ENCODE data around the gene SORL1-AS1.

SORL1-AS1 gene

GRCh38 chr11:121439337-121439736 lies 13.4 kb downstream of the SORL1-AS1 start:
- H3K27ac ChIP-seq (ENCODE audit: insufficient read depth, low read length) = no peak overlapping the region
- dilution Hi-C loops (cut with HindIII; ENCODE audit: low sequenced_read_pairs, unreplicated experiment) = no loop called here
- no peak overlapping the region for H3K23ac ChIP-seq (ENCODE audit: low read depth, low read length)
- peaks cover 27% of the 10 kb centered on the region for H3K27me3 ChIP-seq (ENCODE audit: control insufficient read depth, insufficient read depth, low read length)
- no peaks in the 10 kb centered on the region for H3K9me1 ChIP-seq (ENCODE audit: insufficient read depth, low read length)
- no peak overlapping the region for H3K56ac ChIP-seq (ENCODE audit: extremely low read depth, insufficient read depth, low read length)
- in situ Hi-C loops (cut with MboI; ENCODE audit: low sequenced_read_pairs) = no loop called here
- H3K9ac ChIP-seq (ENCODE audit: low read depth, low read length) = no peak overlapping the region
- H4K8ac ChIP-seq (ENCODE audit: low read depth in 2 of 2, low read length in 2 of 2) = no peak overlapping the region
- ChIA-PET CTCF (no interaction called here), POLR2A (ENCODE audit: unreplicated experiment) (no interaction called here)
- TF ChIP-seq SMC3 (IDR thresholded peaks at IDR 0.05; ENCODE audit: low read depth, low read length) (no peak), RCOR1 (IDR thresholded peaks at IDR 0.05; ENCODE audit: insufficient replicate concordance, low read length) (no peak), NFE2L2 (IDR thresholded peaks at IDR 0.05; ENCODE audit: low read depth, low read length) (no peak)
- intact Hi-C loops (cut with micrococcal nuclease) = no loop called here
- no peak overlapping the region for H2BK5ac ChIP-seq (ENCODE audit: low read depth, low read length, poor library complexity, severe bottlenecking)
- H3K36me3 ChIP-seq (ENCODE audit: control insufficient read depth, insufficient read depth, low read length) = no peaks in the 10 kb centered on the region
- no peak overlapping the region for H3K18ac ChIP-seq (ENCODE audit: low read depth, low read length)
- no peak overlapping the region for H3K4me3 ChIP-seq (ENCODE audit: insufficient read depth, low read depth, low read length)
- ATAC-seq (ENCODE audit: low read depth) = no peak
- WGBS, 2 experiments (ENCODE audit: extremely low coverage in 2 of 2, insufficient read length in 1 of 2) = no CpG with 5 or more reads among the region's 4 CpGs
- no peaks in the 10 kb centered on the region for H3K9me3 ChIP-seq (ENCODE audit: control insufficient read depth, insufficient read depth, low read length)
- H2BK120ac ChIP-seq (ENCODE audit: low read depth, low read length) = no peak overlapping the region
- H4K91ac ChIP-seq (ENCODE audit: insufficient read depth, low read depth, low read length) = no peak overlapping the region
- no peak overlapping the region for H2BK20ac ChIP-seq (ENCODE audit: low read depth, low read length)
- H2BK15ac ChIP-seq (ENCODE audit: low read depth, low read length) = no peak overlapping the region
- no peak overlapping the region for H3K4me2 ChIP-seq (ENCODE audit: low read depth, low read length)
- H2AK9ac ChIP-seq (replicated peaks; ENCODE audit: low read depth, low read length, poor library complexity) = no peak overlapping the region
- BruUV-seq (replicated peaks) = no TSS peak
- H3K4me1 ChIP-seq (ENCODE audit: control insufficient read depth, insufficient read depth, low read length) = no peaks in the 10 kb centered on the region
- no peak overlapping the region for H3K4ac ChIP-seq (ENCODE audit: low read depth, low read length)
- no peak overlapping the region for H4K5ac ChIP-seq (ENCODE audit: low read depth, low read length)
- H2AK5ac ChIP-seq (ENCODE audit: low read depth, low read length) = no peak overlapping the region
- no peak overlapping the region for H3K14ac ChIP-seq (replicated peaks; ENCODE audit: low read depth, low read length)
- DNase-seq = no peak
- no peak overlapping the region for H2AFZ ChIP-seq (replicated peaks; ENCODE audit: low read length, poor library complexity)
- no peaks in the 10 kb centered on the region for H3K79me1 ChIP-seq (ENCODE audit: low read depth in 1 of 2, low read length in 2 of 2)
- no peaks in the 10 kb centered on the region for H4K20me1 ChIP-seq (ENCODE audit: insufficient read depth, low read length)

Measured in IMR-90 (cell line).